Endothelial cell of umbilical vein (primary cell): Measurements from ENCODE around the gene SMC4.

Experiments used
- CTCF ChIP-seq, 2 donors: IDR thresholded peaks; 1 replicate in 1 of 2; 2 replicates in 1 of 2; pipeline ENCODE4 v1.5.1; 2011; ENCODE audit warnings: low read length in 2 of 2, mild to moderate bottlenecking in 2 of 2, moderate library complexity in 2 of 2, control low read depth in 1 of 2, inconsistent platforms in 1 of 2, low read depth in 1 of 2; ENCODE audit not compliant: insufficient read depth in 1 of 2; ENCODE audit errors: extremely low read depth in 1 of 2
- EZH2 ChIP-seq: IDR thresholded peaks from 2 replicates; pipeline ENCODE4 v1.6.1; 2012; ENCODE audit warnings: borderline replicate concordance, low read depth, mild to moderate bottlenecking, moderate library complexity, low read length, inconsistent platforms; ENCODE audit not compliant: severe bottlenecking
- JUN ChIP-seq: IDR thresholded peaks from 2 replicates; pipeline ENCODE4 v1.6.1; 2011; ENCODE audit warnings: borderline replicate concordance, low read depth; ENCODE audit not compliant: insufficient read length, insufficient read depth
- MAX ChIP-seq: IDR thresholded peaks from 2 replicates; pipeline ENCODE4 v1.6.1; 2011; ENCODE audit not compliant: insufficient read depth, insufficient read length
- POLR2A ChIP-seq: IDR thresholded peaks from 2 replicates; pipeline ENCODE4 v1.6.1; 2012; ENCODE audit warnings: low read depth, mild to moderate bottlenecking, control low read depth, low read length

DNA sequence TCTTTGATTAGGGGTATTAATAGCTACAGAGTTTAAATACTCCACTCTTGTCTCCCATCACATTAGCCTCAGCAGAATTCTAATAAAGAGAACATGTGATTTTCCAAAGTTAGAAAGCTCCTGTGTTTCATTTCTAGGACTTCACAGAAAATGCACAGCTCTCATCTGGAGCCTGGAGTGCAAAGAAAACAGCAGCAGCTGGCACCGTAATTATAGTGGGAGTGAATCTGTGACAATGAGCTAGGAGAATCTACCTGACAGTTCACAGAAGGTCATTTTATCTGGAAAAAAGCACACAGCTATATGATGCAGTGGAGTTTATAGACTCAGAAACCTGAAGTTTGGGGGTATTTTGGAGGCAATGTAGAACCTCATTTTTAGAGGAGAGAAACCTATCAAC is 55.5 kb downstream of the SMC4 start:
- no peak for TF ChIP-seq CTCF (IDR thresholded peaks at IDR 0.05; ENCODE audit: extremely low read depth in 1 of 2, insufficient read depth in 1 of 2, low read depth in 1 of 2, low read length in 2 of 2)
- TF ChIP-seq POLR2A = no peak
- no peak for TF ChIP-seq EZH2
- no peak for TF ChIP-seq MAX
- TF ChIP-seq JUN = no peak
